Suprapubic skin (tissue), 3 donors: ENCODE results near the gene HP.

Experiments used
- EP300 ChIP-seq: sonication (generic); formaldehyde crosslinking; IDR thresholded peaks from one replicate; pipeline ENCODE4 v1.6.1; 2017; ENCODE audit warnings: antibody characterized with exemption
- POLR2A ChIP-seq, 2 donors: fragments of 450-650 bp; IDR thresholded peaks; one replicate each; pipeline ENCODE4 v1.6.1; 2017; ENCODE audit warnings: antibody characterized with exemption in 2 of 2, mild to moderate bottlenecking in 2 of 2, moderate library complexity in 2 of 2
- TF ChIP-seq, protein P1 (sequence below), 2 donors: fragments of 200-600 bp in 1 of 2; fragments of 450-650 bp in 1 of 2; sonication (generic) in 1 of 2; IDR thresholded peaks; one replicate each; pipeline ENCODE4 v1.5.1; 2016 to 2019; ENCODE audit warnings: antibody characterized with exemption in 2 of 2, mild to moderate bottlenecking in 1 of 2, moderate library complexity in 1 of 2

DNA sequence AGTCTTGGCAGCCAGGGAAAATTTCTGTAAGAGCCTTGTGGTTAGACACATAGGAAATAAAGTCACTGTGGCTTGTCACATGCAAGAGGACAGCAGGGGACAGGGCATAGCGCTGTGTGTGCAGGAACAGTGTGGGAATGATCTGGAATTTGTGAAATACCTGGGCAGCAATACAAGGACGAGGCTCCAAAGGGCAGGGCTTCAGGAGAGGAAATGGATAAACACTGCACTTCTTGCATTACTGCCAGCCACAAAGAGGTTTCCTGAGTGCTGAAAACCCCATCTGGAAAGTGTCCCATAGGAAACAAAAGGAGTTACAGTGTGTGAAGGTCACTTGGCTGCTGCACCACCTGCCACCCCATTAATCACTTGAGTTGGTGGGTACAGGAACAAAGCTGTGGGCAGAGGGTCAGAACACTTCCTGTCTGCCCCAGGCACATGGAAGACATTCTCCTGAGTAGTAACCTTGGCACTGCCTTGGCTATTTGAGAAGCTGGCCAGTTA lies 12.1 kb upstream of the HP start:
- TF ChIP-seq EP300, result no peak
- TF ChIP-seq, protein P1, sequence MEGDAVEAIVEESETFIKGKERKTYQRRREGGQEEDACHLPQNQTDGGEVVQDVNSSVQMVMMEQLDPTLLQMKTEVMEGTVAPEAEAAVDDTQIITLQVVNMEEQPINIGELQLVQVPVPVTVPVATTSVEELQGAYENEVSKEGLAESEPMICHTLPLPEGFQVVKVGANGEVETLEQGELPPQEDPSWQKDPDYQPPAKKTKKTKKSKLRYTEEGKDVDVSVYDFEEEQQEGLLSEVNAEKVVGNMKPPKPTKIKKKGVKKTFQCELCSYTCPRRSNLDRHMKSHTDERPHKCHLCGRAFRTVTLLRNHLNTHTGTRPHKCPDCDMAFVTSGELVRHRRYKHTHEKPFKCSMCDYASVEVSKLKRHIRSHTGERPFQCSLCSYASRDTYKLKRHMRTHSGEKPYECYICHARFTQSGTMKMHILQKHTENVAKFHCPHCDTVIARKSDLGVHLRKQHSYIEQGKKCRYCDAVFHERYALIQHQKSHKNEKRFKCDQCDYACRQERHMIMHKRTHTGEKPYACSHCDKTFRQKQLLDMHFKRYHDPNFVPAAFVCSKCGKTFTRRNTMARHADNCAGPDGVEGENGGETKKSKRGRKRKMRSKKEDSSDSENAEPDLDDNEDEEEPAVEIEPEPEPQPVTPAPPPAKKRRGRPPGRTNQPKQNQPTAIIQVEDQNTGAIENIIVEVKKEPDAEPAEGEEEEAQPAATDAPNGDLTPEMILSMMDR (IDR thresholded peaks at IDR 0.05), result no peak
- no peak for TF ChIP-seq POLR2A (IDR thresholded peaks at IDR 0.05)
